ENCODE measurements around the gene SEC14L1. TPM values are rescaled to one million over a fixed set of nuclear protein-coding genes. Genes with fewer than 3 reads are reported as not detected.

Gene SEC14L1
- 25.8 and 31.4 TPM in 2 replicates for total RNA-seq (2022)
- percentile 56 among the genes with signal in this experiment for Bru-seq, nascent RNA
- percentile 65 among the genes with signal in this experiment for BruChase-seq, experiment 1, labeled RNA remaining after a 6-hour chase
- percentile 60 among the genes with signal in this experiment for BruChase-seq, experiment 2, labeled RNA remaining after a 2-hour chase
- long read RNA-seq, full-length matches to known transcripts: 17 of 33 reads
- long read RNA-seq, partial matches to known transcripts: 1 of 33 reads
- long read RNA-seq, other reads (novel, unspliced or antisense): 15 of 33 reads

DNA sequence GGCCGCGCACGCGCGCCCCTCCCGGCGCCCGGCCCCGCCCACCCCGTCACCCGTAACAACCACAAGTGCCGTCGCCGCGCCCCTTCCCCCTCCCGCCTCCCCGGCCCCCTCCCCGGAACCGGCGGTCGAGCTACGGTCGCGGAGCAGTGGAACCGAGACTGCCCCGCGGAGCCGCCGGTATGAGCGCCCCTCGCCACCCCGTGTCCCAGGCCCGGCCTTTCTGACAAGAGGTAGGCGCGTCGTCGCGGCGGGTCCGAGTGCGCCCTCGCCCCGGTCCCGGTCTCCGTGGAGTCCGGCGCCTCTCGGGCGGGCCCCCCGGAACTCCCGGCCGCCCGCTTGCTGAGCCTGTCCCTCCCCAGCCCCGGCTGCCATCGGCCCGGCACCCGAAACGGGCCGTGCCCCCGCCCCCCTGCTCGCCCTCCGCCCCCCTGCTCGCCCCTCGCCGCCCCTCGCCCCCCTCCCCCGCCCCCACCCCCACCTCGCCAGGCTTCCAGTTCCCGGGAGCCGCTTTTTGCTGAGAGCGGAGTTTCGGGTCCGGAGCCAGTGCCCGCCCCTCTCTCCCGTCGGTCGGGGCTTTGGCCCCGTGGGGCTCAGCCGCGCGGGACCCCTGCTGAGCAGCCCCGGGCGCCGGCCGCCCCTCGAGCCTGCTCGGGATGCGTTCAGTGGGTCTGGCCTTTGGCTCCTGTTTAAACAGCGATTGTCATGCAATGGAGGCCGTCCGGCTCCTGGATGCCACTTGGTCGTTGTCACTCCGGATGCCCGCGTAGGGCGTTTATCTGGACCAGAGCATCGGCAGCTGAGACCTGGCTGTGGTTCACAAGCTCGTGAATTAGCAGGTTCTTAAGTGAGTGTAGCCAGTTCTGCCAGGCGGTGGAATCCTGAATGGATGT lies at the start of gene SEC14L1:
Gene SEC14L1, plus strand, starts transcription at position 92 of the 890 bp plus-strand sequence. CDS start 2,628 bp downstream, outside the sequence.
- Mint-ChIP-seq H3K27ac (ENCODE audit: low read depth, unreplicated experiment) (peak within 1 kb of the TSS; percentile 57), H3K9me3 (ENCODE audit: unreplicated experiment) (no peaks in the 10 kb centered on the region), H3K36me3 (ENCODE audit: insufficient read depth, unreplicated experiment) (peaks cover 6% of the 10 kb centered on the region), H3K27me3 (ENCODE audit: insufficient read depth, unreplicated experiment) (no peaks in the 10 kb centered on the region), H3K4me1 (ENCODE audit: insufficient read depth, unreplicated experiment) (peaks cover 21% of the 10 kb centered on the region), H3K4me3 (ENCODE audit: unreplicated experiment) (peak within 1 kb of the TSS; percentile 73)
- CTCF ChIA-PET: interaction anchor here (1.0 to 2.5 kb wide), 2 partner anchors 13 to 16 kb away, joined by 3 to 6 read pairs; no protein-coding TSS in a partner anchor
- peak; percentile 39 for DNase-seq (ENCODE audit: unreplicated experiment)
- TF ChIP-seq, protein P1, sequence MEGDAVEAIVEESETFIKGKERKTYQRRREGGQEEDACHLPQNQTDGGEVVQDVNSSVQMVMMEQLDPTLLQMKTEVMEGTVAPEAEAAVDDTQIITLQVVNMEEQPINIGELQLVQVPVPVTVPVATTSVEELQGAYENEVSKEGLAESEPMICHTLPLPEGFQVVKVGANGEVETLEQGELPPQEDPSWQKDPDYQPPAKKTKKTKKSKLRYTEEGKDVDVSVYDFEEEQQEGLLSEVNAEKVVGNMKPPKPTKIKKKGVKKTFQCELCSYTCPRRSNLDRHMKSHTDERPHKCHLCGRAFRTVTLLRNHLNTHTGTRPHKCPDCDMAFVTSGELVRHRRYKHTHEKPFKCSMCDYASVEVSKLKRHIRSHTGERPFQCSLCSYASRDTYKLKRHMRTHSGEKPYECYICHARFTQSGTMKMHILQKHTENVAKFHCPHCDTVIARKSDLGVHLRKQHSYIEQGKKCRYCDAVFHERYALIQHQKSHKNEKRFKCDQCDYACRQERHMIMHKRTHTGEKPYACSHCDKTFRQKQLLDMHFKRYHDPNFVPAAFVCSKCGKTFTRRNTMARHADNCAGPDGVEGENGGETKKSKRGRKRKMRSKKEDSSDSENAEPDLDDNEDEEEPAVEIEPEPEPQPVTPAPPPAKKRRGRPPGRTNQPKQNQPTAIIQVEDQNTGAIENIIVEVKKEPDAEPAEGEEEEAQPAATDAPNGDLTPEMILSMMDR (IDR thresholded peaks at IDR 0.05; ENCODE audit: unreplicated experiment): no peak
- intact Hi-C loops (cut with micrococcal nuclease): loop anchor here (2.0 kb wide), 1 partner anchor 54 kb away; no protein-coding TSS in a partner anchor
- no TSS peak for BruUV-seq (replicated peaks)
- POLR2A ChIA-PET: interaction anchor here (0.7 to 6.6 kb wide), 15 partner anchors 10 to 268 kb away, joined by 3 to 77 read pairs (median 5); no protein-coding TSS in a partner anchor

DNA sequence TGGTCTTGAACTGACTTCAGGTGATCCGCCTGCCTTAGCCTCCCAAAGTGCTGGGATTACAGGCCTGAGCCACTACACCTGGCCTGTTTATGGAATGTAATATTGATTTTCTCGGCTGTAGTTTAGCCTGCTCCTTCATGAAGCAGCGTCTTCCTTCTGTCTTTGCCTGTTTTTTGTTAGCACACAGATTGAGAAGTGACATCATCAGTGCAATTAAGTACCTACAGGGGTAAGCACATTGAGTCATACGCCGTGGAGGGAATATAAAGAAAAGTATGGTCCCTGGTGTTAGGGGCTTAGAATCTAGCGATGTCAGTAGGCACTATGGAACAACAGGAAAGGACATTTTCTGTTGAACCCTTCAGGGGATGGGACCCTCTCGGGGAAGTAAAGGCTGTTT lies 48.7 kb upstream of the SEC14L1 start:
- Mint-ChIP-seq H3K27ac (ENCODE audit: low read depth, unreplicated experiment) (no peak overlapping the region), H3K36me3 (ENCODE audit: insufficient read depth, unreplicated experiment) (peaks cover 77% of the 10 kb centered on the region), H3K4me1 (ENCODE audit: insufficient read depth, unreplicated experiment) (peaks cover 17% of the 10 kb centered on the region), H3K9me3 (ENCODE audit: unreplicated experiment) (no peaks in the 10 kb centered on the region), H3K27me3 (ENCODE audit: insufficient read depth, unreplicated experiment) (no peaks in the 10 kb centered on the region), H3K4me3 (ENCODE audit: unreplicated experiment) (no peak overlapping the region)
- TF ChIP-seq, protein P1 (IDR thresholded peaks at IDR 0.05; ENCODE audit: unreplicated experiment): no peak
- no TSS peak for BruUV-seq (replicated peaks)
- no peak for DNase-seq (ENCODE audit: unreplicated experiment)
- intact Hi-C loops (cut with micrococcal nuclease): no loop called here
- CTCF ChIA-PET: no interaction called here
- POLR2A ChIA-PET: interaction anchor here (0.6 kb wide), 2 partner anchors 195 to 301 kb away, joined by 3 read pairs; no protein-coding TSS in a partner anchor

DNA sequence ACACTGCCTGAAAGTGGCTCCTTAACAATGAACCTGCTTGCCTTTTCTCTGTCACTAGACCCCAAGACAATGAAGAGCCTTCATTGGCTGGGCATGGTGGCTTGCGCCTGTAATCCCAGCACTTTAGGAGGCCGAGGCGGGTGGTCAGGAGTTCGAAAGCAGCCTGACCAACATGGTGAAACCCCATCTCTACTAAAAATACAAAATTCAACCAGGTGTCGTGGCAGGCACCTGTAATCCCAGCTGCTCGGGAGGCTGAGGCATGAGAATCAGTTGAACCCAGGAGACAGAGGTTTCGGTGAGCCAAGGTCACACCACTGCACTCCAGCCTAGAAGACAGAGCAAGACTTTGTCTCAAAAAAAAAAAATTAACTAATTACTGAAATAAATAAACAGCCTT lies 45.3 kb upstream of the SEC14L1 start:
- intact Hi-C loops (cut with micrococcal nuclease): no loop called here
- POLR2A ChIA-PET: interaction anchor here (0.7 to 1.1 kb wide), 2 partner anchors 30 to 119 kb away, joined by 3 read pairs; no protein-coding TSS in a partner anchor

More for the DNA sequence above, 45.3 kb upstream of the SEC14L1 start:
- no TSS peak for BruUV-seq (replicated peaks)
- Mint-ChIP-seq H3K36me3 (ENCODE audit: insufficient read depth, unreplicated experiment) (peaks cover 75% of the 10 kb centered on the region), H3K4me1 (ENCODE audit: insufficient read depth, unreplicated experiment) (peaks cover 2% of the 10 kb centered on the region), H3K27ac (ENCODE audit: low read depth, unreplicated experiment) (no peak overlapping the region), H3K27me3 (ENCODE audit: insufficient read depth, unreplicated experiment) (no peaks in the 10 kb centered on the region), H3K9me3 (ENCODE audit: unreplicated experiment) (no peaks in the 10 kb centered on the region), H3K4me3 (ENCODE audit: unreplicated experiment) (no peak overlapping the region)
- TF ChIP-seq, protein P1 (IDR thresholded peaks at IDR 0.05; ENCODE audit: unreplicated experiment): no peak
- DNase-seq (ENCODE audit: unreplicated experiment): no peak
- CTCF ChIA-PET: interaction anchor here (0.7 to 1.2 kb wide), 5 partner anchors 20 to 292 kb away, joined by 3 to 5 read pairs (median 3); no protein-coding TSS in a partner anchor

Data from MCF 10A (cell line).